Transverse colon (tissue), 4 donors: Measurements from ENCODE around the gene LRFN2. TPM values are rescaled to one million over a fixed set of nuclear protein-coding genes. Genes with fewer than 3 reads are reported as not detected.

Experiments used
- DNase-seq: peaks from one replicate; pipeline ENCODE4 v3.0.0-alpha.2; 2019
- H3K27ac ChIP-seq, 4 donors: fragments of 200-600 bp; sonication (generic); 2 replicates each; pipeline ENCODE4 v1.5.1; 2016 to 2018; ENCODE audit warnings: inconsistent platforms in 4 of 4
- H3K27me3 ChIP-seq: fragments of 200-600 bp; sonication (generic); 2 replicates; pipeline ENCODE4 v1.5.1; 2017; ENCODE audit warnings: inconsistent platforms
- H3K36me3 ChIP-seq, 4 donors: fragments of 200-600 bp; sonication (generic); 2 replicates each; pipeline ENCODE4 v1.5.1; 2017 to 2019; ENCODE audit warnings: inconsistent platforms in 4 of 4
- H3K4me1 ChIP-seq, 4 donors: fragments of 200-600 bp; sonication (generic); 2 replicates each; pipeline ENCODE4 v1.5.1; 2017 to 2020; ENCODE audit warnings: inconsistent platforms in 4 of 4
- H3K4me3 ChIP-seq, 4 donors: fragments of 200-600 bp; sonication (generic); 1 replicate in 1 of 4; 2 replicates in 3 of 4; pipeline versions ENCODE4 v1.5.1 to v1.6.1; 2017 to 2019; ENCODE audit warnings: inconsistent platforms in 4 of 4
- H3K9me3 ChIP-seq, 2 donors: fragments of 200-600 bp; sonication (generic); 2 replicates each; pipeline ENCODE4 v1.5.1; 2017 to 2019; ENCODE audit warnings: inconsistent platforms in 2 of 2
- CTCF ChIP-seq, 5 experiments: fragments of 200-600 bp in 3 of 5; fragments of 450-650 bp in 2 of 5; sonication (generic) in 3 of 5; IDR thresholded peaks; 1 replicate in 2 of 5; 2 replicates in 3 of 5; pipeline ENCODE4 v1.5.1; 2016 to 2017; ENCODE audit warnings: antibody characterized with exemption in 5 of 5, inconsistent platforms in 3 of 5, mild to moderate bottlenecking in 2 of 5, moderate library complexity in 1 of 5
- EP300 ChIP-seq: sonication (generic); formaldehyde crosslinking; IDR thresholded peaks from one replicate; pipeline ENCODE4 v1.6.1; 2017; ENCODE audit warnings: antibody characterized with exemption, low read depth
- POLR2A ChIP-seq: fragments of 450-650 bp; IDR thresholded peaks from one replicate; pipeline ENCODE4 v1.6.1; 2016; ENCODE audit warnings: antibody characterized with exemption, mild to moderate bottlenecking, moderate library complexity
- POLR2AphosphoS5 ChIP-seq, 3 donors: sonication (generic); formaldehyde crosslinking; IDR thresholded peaks; one replicate each; pipeline ENCODE4 v1.6.1; 2016; ENCODE audit warnings: antibody characterized with exemption in 3 of 3
- WGBS, 2 donors: methylation state at CpG; one replicate each; pipeline ENCODE4 v1.1.5; 2018; ENCODE audit warnings: low coverage in 1 of 2; 5-methylcytosine and 5-hydroxymethylcytosine counted together
- in situ Hi-C, 4 donors: fragments of 200-750 bp; cut with MboI; loops; one replicate each; pipeline versions ENCODE4 v1.15.0 to v1.15.1; 2017; ENCODE audit warnings: low sequenced_read_pairs in 3 of 4, low pct_ligation_motif_present in 1 of 4, low pct_unique_long_range_greater_than_20kb in 1 of 4
- intact Hi-C: fragments of 100-400 bp; cut with DNase I; formaldehyde crosslinking; loops from one replicate; pipeline ENCODE4 v1.15.1; 2023; ENCODE audit warnings: low total_unique reads
- total RNA-seq, 4 donors: library from RNA; depleted of rRNA; stranded (reverse); fragments of >200 nt; gene quantifications; one replicate each; pipeline ENCODE4 v1.1.0, GENCODE V29; 2016

The LRFN2 gene
- total RNA-seq, 4 donors from 2014 or later, result 0.40 to 0.41 TPM; not detected in 2

GRCh38 chr6:40391086-40391485, 196.1 kb downstream of the LRFN2 start:
- DNase-seq, result no peak
- Histone ChIP-seq H3K27ac (no peak overlapping the region), H3K27me3 (peaks cover 19% of the 10 kb centered on the region), H3K4me1 (no peaks in the 10 kb centered on the region), H3K36me3 (no peaks in the 10 kb centered on the region), H3K9me3 (no peaks in the 10 kb centered on the region), H3K4me3 (no peak overlapping the region)
- TF ChIP-seq POLR2AphosphoS5 (IDR thresholded peaks at IDR 0.05), result no peak
- TF ChIP-seq POLR2A, result no peak
- TF ChIP-seq CTCF (IDR thresholded peaks at IDR 0.05), result no peak
- TF ChIP-seq EP300, result no peak
- 53% methylated on average over 3 of the region's 3 CpGs; no CpG with 5 or more reads in 1 of the 2 donors for WGBS, 2 donors
- in situ Hi-C loops, result no loop called here
- intact Hi-C loops, result no loop called here

GRCh38 chr6:40390144-40390800, 196.9 kb downstream of the LRFN2 start:
- intact Hi-C loops, result no loop called here
- in situ Hi-C loops, result no loop called here
- H3K27me3 ChIP-seq, result peaks cover 19% of the 10 kb centered on the region
- no peak overlapping the region for H3K4me3 ChIP-seq
- 73 to 75% methylated on average over 1 to 4 of the region's 4 CpGs for WGBS, 2 donors
- TF ChIP-seq POLR2AphosphoS5 (IDR thresholded peaks at IDR 0.05), result no peak
- no peak for TF ChIP-seq CTCF (IDR thresholded peaks at IDR 0.05)
- no peak for TF ChIP-seq POLR2A
- TF ChIP-seq EP300, result no peak
- no peak for DNase-seq
- H3K4me1 ChIP-seq, result no peaks in the 10 kb centered on the region
- no peak overlapping the region for H3K27ac ChIP-seq
- H3K9me3 ChIP-seq, result no peaks in the 10 kb centered on the region
- no peaks in the 10 kb centered on the region for H3K36me3 ChIP-seq

- WGBS, 2 donors, result 88 to 100% methylated on average over 4 of the region's 4 CpGs
- Histone ChIP-seq H3K9me3 (no peaks in the 10 kb centered on the region), H3K27me3 (peaks cover 19% of the 10 kb centered on the region), H3K4me3 (no peak overlapping the region), H3K36me3 (no peaks in the 10 kb centered on the region), H3K27ac (no peak overlapping the region), H3K4me1 (no peaks in the 10 kb centered on the region)
- DNase-seq, result no peak
- TF ChIP-seq POLR2A (no peak), CTCF (IDR thresholded peaks at IDR 0.05) (no peak), POLR2AphosphoS5 (IDR thresholded peaks at IDR 0.05) (no peak), EP300 (no peak)
- in situ Hi-C loops, result no loop called here
- intact Hi-C loops, result no loop called here
These were observed 197.9 kb downstream of the LRFN2 start for GRCh38 chr6:40389254-40389653.

GRCh38 chr6:40387871-40388264, 199.3 kb downstream of the LRFN2 start:
- H3K36me3 ChIP-seq, result no peaks in the 10 kb centered on the region
- H3K4me1 ChIP-seq, result no peaks in the 10 kb centered on the region
- WGBS, 2 donors, result 74 to 100% methylated on average over 1 to 5 of the region's 5 CpGs
- no peak overlapping the region for H3K27ac ChIP-seq
- TF ChIP-seq POLR2AphosphoS5 (IDR thresholded peaks at IDR 0.05) (no peak), POLR2A (no peak), EP300 (no peak), CTCF (IDR thresholded peaks at IDR 0.05) (no peak)
- DNase-seq, result no peak
- no peaks in the 10 kb centered on the region for H3K9me3 ChIP-seq
- in situ Hi-C loops (no loop called here), intact Hi-C loops (no loop called here)
- no peak overlapping the region for H3K4me3 ChIP-seq
- peaks cover 19% of the 10 kb centered on the region for H3K27me3 ChIP-seq
